B cell (primary cell): ENCODE data around the gene PKNOX2. TPM values are rescaled to one million over a fixed set of nuclear protein-coding genes. Genes with fewer than 3 reads are reported as not detected.

ENCODE experiments used
- ATAC-seq: fragments of 200-7000 bp; cut with Tn5 transposase; one replicate; pipeline ENCODE4 v1.10.0; 2021; ENCODE audit warnings: low read depth, mild to moderate bottlenecking, moderate number of reproducible peaks, moderate library complexity
- CTCF ChIA-PET: fragments of 350-600 bp; sonication (Branson Sonifier 250); formaldehyde crosslinking; loops from one replicate; lab custom pipeline; 2021; ENCODE audit warnings: antibody characterized with exemption, inconsistent platforms; lab: Charles Lee
- POLR2A ChIA-PET: fragments of 350-600 bp; sonication (Branson Sonifier 250); formaldehyde crosslinking; loops from one replicate; lab custom pipeline; 2021; ENCODE audit warnings: antibody characterized with exemption; lab: Charles Lee
- DNase-seq: peaks from one replicate; pipeline ENCODE4 v3.0.0; 2013
- H2AFZ ChIP-seq: 2 replicates; pipeline ENCODE4 v1.6.1; 2012; ENCODE audit warnings: mild to moderate bottlenecking, low read depth, low read length; ENCODE audit not compliant: insufficient read depth, poor library complexity, severe bottlenecking
- H3K27ac ChIP-seq, 2 donors: 1 replicate in 1 of 2; 2 replicates in 1 of 2; pipeline ENCODE4 v1.5.1; 2012 to 2013; ENCODE audit warnings: low read length in 2 of 2, mild to moderate bottlenecking in 2 of 2, moderate library complexity in 1 of 2
- H3K27me3 ChIP-seq, 4 experiments: fragments of 200-600 bp in 1 of 4; sonication (generic) in 1 of 4; replicated peaks in 1 of 4; 1 replicate in 2 of 4; 2 replicates in 2 of 4; pipeline versions ENCODE4 v1.6.1 to v1.7.0; 2013 to 2016; ENCODE audit warnings: low read length in 3 of 4, mild to moderate bottlenecking in 2 of 4, mixed read lengths in 1 of 4, moderate library complexity in 1 of 4; ENCODE audit not compliant: insufficient read depth in 4 of 4, control insufficient read depth in 3 of 4; ENCODE audit errors: control extremely low read depth in 1 of 4
- H3K36me3 ChIP-seq, 2 experiments: replicated peaks in 1 of 2; 1 replicate in 1 of 2; 2 replicates in 1 of 2; pipeline versions ENCODE4 v1.6.1 to v1.7.1; 2013; ENCODE audit warnings: low read length in 1 of 2; ENCODE audit not compliant: insufficient read depth in 2 of 2, control insufficient read depth in 1 of 2; ENCODE audit errors: control extremely low read depth in 1 of 2, extremely low read depth in 1 of 2
- H3K4me1 ChIP-seq, 2 donors: fragments of 200-600 bp in 1 of 2; sonication (generic) in 1 of 2; 1 replicate in 1 of 2; 2 replicates in 1 of 2; pipeline versions ENCODE4 v1.5.1 to v1.6.1; 2013 to 2017; ENCODE audit warnings: low read length in 2 of 2; ENCODE audit not compliant: control insufficient read depth in 2 of 2, insufficient read depth in 2 of 2
- H3K4me2 ChIP-seq: replicated peaks from 2 replicates; pipeline ENCODE3; 2012; ENCODE audit warnings: mild to moderate bottlenecking, low read depth, low read length; ENCODE audit not compliant: poor library complexity, severe bottlenecking
- H3K4me3 ChIP-seq, 5 experiments: fragments of 200-600 bp in 1 of 5; sonication (generic) in 1 of 5; 1 replicate in 3 of 5; 2 replicates in 2 of 5; pipeline versions ENCODE4 v1.5.1 to v1.7.0; 2011 to 2016; ENCODE audit warnings: low read length in 4 of 5, mild to moderate bottlenecking in 4 of 5, low read depth in 2 of 5, control low read depth in 1 of 5, moderate library complexity in 1 of 5; ENCODE audit not compliant: insufficient read depth in 1 of 5; ENCODE audit errors: control extremely low read depth in 1 of 5, extremely low read depth in 1 of 5
- H3K79me2 ChIP-seq: fragments of 200-600 bp; sonication (generic); one replicate; pipeline ENCODE4 v1.6.0; 2016; ENCODE audit warnings: low read length; ENCODE audit not compliant: control insufficient read depth, insufficient read depth
- H3K9ac ChIP-seq: fragments of 200-600 bp; sonication (generic); 2 replicates; pipeline ENCODE4 v1.6.1; 2017; ENCODE audit warnings: mild to moderate bottlenecking, low read length, moderate library complexity
- H3K9me3 ChIP-seq, 3 donors: one replicate each; pipeline versions ENCODE4 v1.6.1 to v1.7.1; 2013; ENCODE audit warnings: low read length in 2 of 3; ENCODE audit not compliant: control insufficient read depth in 2 of 3, insufficient read depth in 1 of 3; ENCODE audit errors: control extremely low read depth in 1 of 3
- H4K20me1 ChIP-seq: 2 replicates; pipeline ENCODE4 v1.6.0; 2012; ENCODE audit warnings: mild to moderate bottlenecking, low read length; ENCODE audit not compliant: insufficient read depth, control insufficient read depth, poor library complexity, severe bottlenecking
- H3K27ac Mint-ChIP-seq: one replicate; pipeline ENCODE4 v1.8.0; 2021; ENCODE audit warnings: mixed read lengths
- H3K27me3 Mint-ChIP-seq: one replicate; pipeline ENCODE4 v1.8.0; 2021; ENCODE audit warnings: mixed read lengths
- H3K4me1 Mint-ChIP-seq: one replicate; pipeline ENCODE4 v1.8.0; 2021; ENCODE audit warnings: mixed read lengths
- H3K4me3 Mint-ChIP-seq: one replicate; pipeline ENCODE4 v1.8.0; 2021; ENCODE audit warnings: mixed read lengths
- H3K9me3 Mint-ChIP-seq: one replicate; pipeline ENCODE4 v1.8.0; 2022; ENCODE audit warnings: mixed read lengths; ENCODE audit not compliant: insufficient read depth
- CTCF ChIP-seq: fragments of 200-600 bp; IDR thresholded peaks from one replicate; pipeline ENCODE4 v1.8.0; 2022; ENCODE audit warnings: antibody characterized with exemption, mild to moderate bottlenecking
- EZH2 ChIP-seq: IDR thresholded peaks from 2 replicates; pipeline ENCODE4 v1.6.1; 2012; ENCODE audit warnings: borderline replicate concordance, low read depth, mild to moderate bottlenecking, moderate library complexity, low read length; ENCODE audit not compliant: insufficient read depth, poor library complexity, severe bottlenecking
- WGBS: methylation state at CpG from one replicate; pipeline ENCODE4 v1.1.5; 2013; ENCODE audit warnings: missing lambda C conversion rate; ENCODE audit not compliant: insufficient coverage; 5-methylcytosine and 5-hydroxymethylcytosine counted together
- intact Hi-C: fragments of 100-400 bp; cut with micrococcal nuclease; formaldehyde crosslinking; loops from one replicate; pipeline ENCODE4 v1.10.0; 2022
- polyA plus RNA-seq: library from polyadenylated mRNA; depleted of rRNA; stranded (reverse); fragments of >200 nt; gene quantifications from 2 replicates; pipeline ENCODE4 v1.2.3, GENCODE V29; 2012
- total RNA-seq, 2 donors: library from RNA; stranded (reverse); fragments of 120-200 nt in 1 of 2; gene quantifications; 1 replicate in 1 of 2; 2 replicates in 1 of 2; pipeline versions ENCODE4 v1.2.3 to v1.2.4, GENCODE V29; 2013 to 2022

PKNOX2 gene
- total and polyA plus RNA-seq, 2 donors (not counting 1 experiment from before 2014, with no cell fraction given), result not detected

- no peak overlapping the region for H3K4me3 Mint-ChIP-seq
- H3K4me1 ChIP-seq, result no peaks in the 10 kb centered on the region
- H4K20me1 ChIP-seq, result no peaks in the 10 kb centered on the region
- no peaks in the 10 kb centered on the region for H3K36me3 ChIP-seq
- intact Hi-C loops, result no loop called here
- H2AFZ ChIP-seq, result no peak overlapping the region
- TF ChIP-seq CTCF (no peak), EZH2 (no peak)
- peaks cover 0 to 9% (median 0%) of the 10 kb centered on the region in 4 experiments for H3K27me3 ChIP-seq
- no peak overlapping the region for H3K9ac ChIP-seq
- H3K9me3 Mint-ChIP-seq, result no peaks in the 10 kb centered on the region
- H3K9me3 ChIP-seq, result no peaks in the 10 kb centered on the region
- WGBS, result 90% methylated on average over 15 of the region's 18 CpGs
- H3K27ac Mint-ChIP-seq, result no peak overlapping the region
- ATAC-seq (no peak), DNase-seq (no peak)
- no peak overlapping the region for H3K4me2 ChIP-seq
- H3K4me1 Mint-ChIP-seq, result peaks cover 5% of the 10 kb centered on the region
- ChIA-PET CTCF (interaction anchor here (0.9 to 1.9 kb wide), 4 partner anchors 7 to 471 kb away, joined by 3 to 7 read pairs (median 4); no protein-coding TSS in a partner anchor), POLR2A (no interaction called here)
- H3K4me3 ChIP-seq, result no peak overlapping the region
- H3K79me2 ChIP-seq, result no peaks in the 10 kb centered on the region
- peaks cover 37% of the 10 kb centered on the region for H3K27me3 Mint-ChIP-seq
- H3K27ac ChIP-seq, result no peak overlapping the region
These were observed 265.5 kb downstream of the PKNOX2 start for GRCh38 chr11:125429807-125430678.

GRCh38 chr11:125431009-125431408, 266.5 kb downstream of the PKNOX2 start:
- H3K9ac ChIP-seq, result no peak overlapping the region
- H3K27me3 ChIP-seq, result peaks cover 0 to 9% (median 0%) of the 10 kb centered on the region in 4 experiments
- no peaks in the 10 kb centered on the region for H3K79me2 ChIP-seq
- no peak overlapping the region for H3K27ac ChIP-seq
- WGBS, result 89% methylated on average over 7 of the region's 8 CpGs
- no peaks in the 10 kb centered on the region for H3K4me1 ChIP-seq
- no peaks in the 10 kb centered on the region for H3K36me3 ChIP-seq
- peaks cover 5% of the 10 kb centered on the region for H3K4me1 Mint-ChIP-seq
- TF ChIP-seq EZH2, result no peak
- no peak for TF ChIP-seq CTCF
- H3K9me3 Mint-ChIP-seq, result no peaks in the 10 kb centered on the region
- ChIA-PET POLR2A (no interaction called here), CTCF (interaction anchor here (0.6 to 1.9 kb wide), 5 partner anchors 8 to 472 kb away, joined by 3 to 7 read pairs (median 5); no protein-coding TSS in a partner anchor)
- no peaks in the 10 kb centered on the region for H3K9me3 ChIP-seq
- no peak overlapping the region for H3K27ac Mint-ChIP-seq
- no peak overlapping the region for H3K4me3 ChIP-seq
- DNase-seq, result no peak
- H3K4me3 Mint-ChIP-seq, result no peak overlapping the region
- ATAC-seq, result no peak
- intact Hi-C loops, result no loop called here
- H4K20me1 ChIP-seq, result no peaks in the 10 kb centered on the region
- peaks cover 43% of the 10 kb centered on the region for H3K27me3 Mint-ChIP-seq
- no peak overlapping the region for H3K4me2 ChIP-seq
- H2AFZ ChIP-seq, result no peak overlapping the region
